HG03354 (cell line): ENCODE results near the gene GMEB2.
A peak's percentile ranks its signal among the peaks of the same experiment; 100 is the strongest.
"Not testable (repeated sequence)": the region's sequence is repeated elsewhere in the genome, so short reads cannot be mapped to it uniquely, and the experiment has no call there.

ENCODE experiments used
- ATAC-seq: cut with Tn5 transposase; IDR thresholded peaks from one replicate; pipeline ENCODE4 v1.9.1; 2021; ENCODE audit warnings: mild to moderate bottlenecking; ENCODE audit not compliant: unreplicated experiment, poor library complexity, severe bottlenecking

GMEB2 gene

GRCh38 chr20:63564036-63564810, 62.7 kb downstream of the GMEB2 start:
- ATAC-seq, result no peak

DNA sequence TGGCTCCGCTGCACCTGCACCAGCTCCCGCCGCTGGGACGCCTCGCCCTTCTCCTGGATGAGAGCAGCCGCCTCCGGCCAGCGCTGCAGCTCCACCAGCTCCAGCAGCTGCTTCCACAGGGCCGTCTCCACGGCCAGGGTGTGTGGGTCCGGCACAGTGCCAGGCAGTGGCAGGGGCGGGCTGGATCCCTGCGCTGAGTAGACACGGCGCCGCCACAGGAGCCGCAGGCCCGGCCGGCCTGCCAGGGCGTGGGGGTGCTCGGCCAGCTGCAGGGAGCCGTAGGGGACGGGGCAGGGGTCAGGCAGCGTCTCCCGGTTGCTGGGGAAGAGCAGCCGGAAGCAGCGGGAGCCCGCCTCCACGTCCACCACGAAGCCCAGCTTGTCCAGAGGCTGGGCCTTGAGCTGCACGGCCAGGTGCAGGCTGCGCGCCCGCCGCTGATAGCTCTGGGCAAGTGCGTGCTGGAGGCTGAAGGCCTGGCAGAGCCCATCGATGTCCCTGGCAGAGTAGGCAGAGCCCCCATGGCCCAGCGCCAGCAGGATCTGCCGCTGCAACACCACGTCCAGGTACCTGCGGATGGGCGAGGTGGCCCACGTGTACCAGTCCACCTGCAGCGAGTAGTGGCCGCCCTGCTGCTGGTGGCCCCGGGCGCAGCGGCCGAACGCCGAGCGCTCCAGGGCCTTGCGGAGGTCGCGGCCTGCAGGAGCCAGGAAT, 63.5 kb downstream of the GMEB2 start:
- no peak for ATAC-seq

DNA sequence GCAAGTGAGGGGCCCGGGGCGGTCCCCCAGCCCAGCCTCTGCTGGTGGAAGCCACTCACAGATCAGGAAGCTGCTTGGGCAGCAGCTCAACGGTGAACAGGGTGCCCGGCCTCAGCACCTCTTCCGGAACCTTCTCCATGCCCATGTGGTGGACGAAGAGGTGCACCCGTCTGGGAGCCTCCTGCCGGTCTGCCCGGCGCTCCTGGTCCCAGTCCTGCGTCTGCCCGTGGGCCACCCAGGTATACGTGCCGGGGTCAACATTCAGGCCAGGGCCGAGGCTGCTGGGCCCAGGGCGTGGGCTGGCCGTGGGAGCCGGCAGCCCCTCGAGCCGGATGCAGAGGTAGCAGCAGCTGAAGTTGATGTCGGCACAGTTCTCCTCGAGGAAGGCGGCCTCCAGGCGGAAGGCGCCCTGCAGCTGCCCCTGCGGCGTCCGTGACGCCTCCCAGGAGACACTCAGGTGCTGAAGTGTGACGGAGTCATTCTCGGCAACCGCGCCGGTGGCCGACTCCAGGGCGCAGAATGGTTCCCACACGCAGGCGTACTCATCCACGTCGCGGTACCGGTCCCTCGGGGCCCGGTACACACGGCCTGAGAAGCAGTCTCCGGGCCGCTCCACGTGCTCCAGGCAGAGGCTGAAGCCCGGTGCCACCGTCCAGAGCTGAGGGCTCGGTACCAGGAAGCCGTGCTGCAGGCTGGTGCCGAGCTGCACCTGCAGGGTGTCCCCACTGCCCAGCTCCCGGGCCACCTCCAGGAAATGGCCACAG, 64.3 kb downstream of the GMEB2 start:
- no peak for ATAC-seq

DNA sequence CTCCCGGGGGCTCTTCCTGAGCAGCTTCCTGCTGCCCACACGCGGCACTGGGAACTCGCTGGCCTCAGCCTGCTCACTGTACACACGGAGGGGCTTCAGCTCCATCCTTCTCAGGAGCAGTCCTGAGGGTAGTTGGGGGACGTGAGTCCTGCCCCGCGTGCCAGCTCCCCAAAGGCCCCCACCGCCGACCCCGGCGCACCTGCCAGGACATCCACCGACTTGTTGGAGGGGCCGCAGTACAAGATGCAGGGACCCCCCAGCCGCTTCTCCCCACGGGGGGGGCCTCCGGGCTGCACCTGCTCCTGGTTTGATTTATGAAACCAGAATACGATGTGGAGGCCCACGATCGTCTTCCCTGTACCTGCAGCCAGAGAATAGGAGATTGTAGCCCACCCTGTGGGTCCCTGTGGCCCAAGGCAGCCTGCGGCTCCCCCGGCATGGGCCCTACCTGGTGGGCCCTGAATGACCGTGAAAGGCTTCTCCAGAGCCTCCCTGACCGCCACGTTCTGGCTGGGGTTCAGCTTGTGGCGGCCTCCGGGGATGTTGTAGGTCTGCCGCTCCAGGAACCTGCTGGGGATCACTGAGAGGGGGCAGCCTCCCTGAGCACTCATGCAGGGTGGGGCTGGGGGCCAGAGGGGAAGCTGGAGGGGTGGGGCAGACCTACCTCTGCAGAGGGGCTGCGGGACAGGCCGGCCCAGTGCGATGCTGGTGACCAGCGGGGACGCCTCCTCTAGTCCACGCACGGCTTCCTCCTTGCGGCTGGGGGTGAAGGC, 65.1 kb downstream of the GMEB2 start:
- ATAC-seq, result no peak

- no peak for ATAC-seq
These were observed 65.9 kb downstream of the GMEB2 start for GRCh38 chr20:63560856-63561609.

GRCh38 chr20:63560333-63560805, 66.5 kb downstream of the GMEB2 start:
- ATAC-seq, result no peak

- ATAC-seq, result not testable (repeated sequence)
These were observed 67.2 kb downstream of the GMEB2 start for GRCh38 chr20:63559485-63560332.

GRCh38 chr20:63558804-63559484, 68.0 kb downstream of the GMEB2 start:
- ATAC-seq, result no peak

- ATAC-seq, result no peak
These were observed 69.4 kb downstream of the GMEB2 start for GRCh38 chr20:63557481-63557891.

DNA sequence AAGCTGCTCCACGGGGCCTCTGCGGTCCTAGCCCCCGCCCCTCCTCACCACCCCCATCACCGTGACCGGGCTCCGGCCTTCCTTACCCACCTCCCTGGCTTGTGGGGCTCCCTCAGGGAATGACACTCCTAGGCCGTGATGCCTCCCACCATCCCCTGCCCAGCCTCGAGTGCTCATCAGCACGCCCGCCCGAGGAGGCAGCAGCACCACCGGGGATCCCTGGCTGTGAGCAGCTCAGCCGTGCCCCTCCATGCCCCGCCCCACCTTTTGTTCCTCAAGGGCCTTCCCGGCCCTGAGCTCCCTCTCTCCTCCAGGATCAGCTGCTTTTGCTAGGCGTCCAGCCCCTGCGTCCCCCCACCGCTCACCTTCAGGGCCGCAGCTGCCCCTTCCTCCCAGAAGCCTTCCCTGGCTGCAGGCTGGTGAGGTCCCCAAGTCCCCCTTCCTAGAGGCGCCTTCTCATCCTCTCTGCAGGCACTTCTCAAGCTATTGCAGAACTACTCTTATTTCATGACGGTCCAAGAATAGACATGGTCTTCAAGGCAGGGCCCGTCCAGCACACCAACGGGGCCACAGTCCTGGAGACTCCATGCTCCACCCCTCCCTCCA, 69.9 kb downstream of the GMEB2 start:
- ATAC-seq, result no peak

- no peak for ATAC-seq
These were observed 71.1 kb downstream of the GMEB2 start for GRCh38 chr20:63555661-63556381.

DNA sequence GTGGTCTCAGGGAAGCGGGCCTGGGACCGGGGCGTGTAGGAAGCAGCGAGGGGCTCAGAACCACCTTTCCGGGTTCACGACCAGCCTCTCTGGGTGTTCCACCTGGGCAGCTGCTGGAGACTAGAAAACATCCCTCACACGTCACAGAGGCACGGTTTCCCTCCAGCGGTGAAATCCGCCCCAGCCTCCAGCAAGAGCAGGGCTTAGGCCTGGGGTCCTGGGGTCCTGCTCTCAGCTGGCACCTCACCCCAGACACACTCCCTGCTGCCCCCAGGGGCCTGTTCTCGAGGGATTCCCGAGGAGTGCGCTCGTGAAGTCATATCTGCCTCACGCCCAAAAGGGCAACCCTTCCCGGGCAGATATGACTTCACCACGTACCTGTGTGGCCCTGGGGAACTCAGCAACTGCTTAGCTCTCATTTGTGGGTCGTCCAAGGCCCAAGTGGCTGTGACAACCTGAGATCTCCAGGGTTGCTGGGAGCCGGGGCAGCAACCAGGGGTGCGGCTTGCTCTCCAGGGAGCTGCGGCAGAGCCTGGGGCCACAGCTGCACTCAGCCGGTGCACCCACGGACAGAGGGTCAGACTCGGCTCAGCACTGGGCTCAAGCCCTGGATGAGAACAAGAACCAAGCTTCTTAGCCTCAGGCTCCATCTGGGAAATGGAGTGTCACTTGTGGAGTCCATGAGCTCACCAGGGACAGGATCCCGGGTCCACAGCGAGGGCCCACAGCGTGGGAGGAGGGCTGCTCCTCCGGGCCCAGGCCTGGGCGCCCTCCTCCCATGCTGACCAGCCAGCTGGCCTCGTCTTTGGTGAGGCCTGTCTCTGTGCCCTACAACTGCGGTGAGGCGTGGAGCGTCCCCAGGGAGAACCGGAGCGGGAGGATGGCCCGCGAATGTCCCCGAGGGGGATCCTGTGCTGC, 72.3 kb downstream of the GMEB2 start:
- ATAC-seq, result no peak

GRCh38 chr20:63553933-63554290, 73.0 kb downstream of the GMEB2 start, which contains the start of gene FNDC11:
FNDC11 (plus strand) TSS chr20:63554159; CDS start chr20:63555664, 1,505 bp downstream.
- ATAC-seq, result peak; percentile 22

GRCh38 chr20:63553251-63553932, 73.5 kb downstream of the GMEB2 start:
- ATAC-seq, result peak; percentile 49
